GM12892 (cell line): ENCODE measurements around the gene CLEC1A.

Experiments
- POLR2A ChIP-seq: IDR thresholded peaks from 2 replicates; pipeline ENCODE4 v1.6.1; 2011; ENCODE audit warnings: low read depth, low read length, control low read depth
- TAF1 ChIP-seq: IDR thresholded peaks from 2 replicates; pipeline ENCODE4 v1.6.1; 2011; ENCODE audit warnings: low read depth, mild to moderate bottlenecking, control low read depth, low read length, borderline replicate concordance

- TF ChIP-seq TAF1 (no peak), POLR2A (no peak)
Observed at GRCh38 chr12:10142976-10143589, 44.3 kb upstream of the CLEC1A start.
